CD4-positive, alpha-beta T cell treated with Interleukin-15 for 1 hour (primary cell): ENCODE results near the gene GAB2.
"Not testable (repeated sequence)": the region's sequence is repeated elsewhere in the genome, so short reads cannot be mapped to it uniquely, and the experiment has no call there.

Source experiments
- DNase-seq: peaks from one replicate; pipeline ENCODE4 v3.0.0-alpha.2; 2020

Gene GAB2

DNA sequence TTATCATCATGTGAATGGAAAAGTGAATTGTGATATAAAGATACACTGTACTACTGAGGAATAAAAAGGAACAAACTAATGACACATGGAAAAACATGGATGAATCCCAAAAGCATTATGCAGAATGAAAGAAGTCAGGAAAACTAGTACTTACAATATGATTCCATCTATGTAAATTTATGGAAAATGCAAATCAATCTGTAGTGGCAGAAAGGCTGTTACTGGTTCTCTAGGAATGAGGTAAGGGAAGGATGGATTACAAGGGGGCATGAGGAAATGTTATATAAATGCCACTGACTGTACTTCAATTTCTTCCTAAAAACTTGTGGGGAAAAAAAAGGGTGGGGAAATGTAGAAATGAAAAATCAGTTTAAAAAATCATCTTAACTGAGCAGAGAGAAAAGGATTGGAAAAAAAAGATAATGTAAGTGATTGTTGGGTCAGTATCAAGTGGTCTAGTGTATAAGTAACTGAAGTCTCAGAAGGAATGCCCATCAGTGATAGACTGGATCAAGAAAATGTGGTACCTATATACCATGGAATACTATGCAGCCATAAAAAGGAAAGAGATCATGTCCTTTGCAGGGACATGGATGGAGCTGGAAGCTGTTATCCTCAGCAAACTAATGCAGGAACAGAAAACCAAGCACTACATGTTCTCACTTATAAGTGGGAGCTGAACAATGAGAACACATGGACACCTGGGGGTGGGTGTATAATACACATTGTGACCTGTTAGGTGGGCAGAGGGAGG is 180.2 kb downstream of the GAB2 start:
- no peak for DNase-seq

DNA sequence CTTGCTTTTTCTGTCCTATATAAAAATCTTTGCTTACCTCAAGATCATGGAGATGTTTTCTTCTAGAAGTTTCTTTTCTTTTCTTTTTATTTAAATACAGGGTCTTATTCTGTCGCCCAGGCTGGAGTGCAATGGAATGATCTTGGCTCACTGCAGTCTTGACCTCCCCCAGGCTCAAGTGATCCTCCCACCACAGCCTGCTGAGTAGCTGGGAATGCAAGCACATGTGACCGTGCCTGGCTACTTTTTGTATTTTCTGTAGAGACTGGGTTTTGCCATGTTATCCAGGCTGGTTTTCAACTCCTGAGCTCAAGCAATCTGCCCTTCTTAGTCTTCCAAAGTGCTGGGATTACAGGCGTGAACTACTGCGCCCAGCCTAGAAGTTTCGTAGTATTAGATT is 183.6 kb downstream of the GAB2 start:
- DNase-seq: no peak

DNA sequence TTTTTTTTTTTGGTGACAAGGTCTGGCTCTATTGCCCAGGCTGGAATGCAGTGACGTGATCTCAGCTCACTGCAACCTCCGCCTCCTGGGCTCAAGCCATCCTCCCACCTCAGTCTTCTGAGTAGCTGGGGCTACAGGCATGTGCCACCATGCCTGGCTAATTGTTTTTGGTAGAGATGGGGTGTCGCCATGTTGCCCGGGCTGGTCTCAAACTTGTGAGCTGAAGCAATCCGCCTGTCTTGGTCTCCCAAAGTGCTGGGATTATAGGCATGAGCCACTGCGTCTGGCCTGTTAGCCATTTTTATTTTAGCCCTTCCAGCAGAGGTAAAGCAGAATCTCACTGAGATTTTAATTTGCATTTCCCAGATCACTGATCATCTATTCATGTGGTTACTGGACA is 184.6 kb downstream of the GAB2 start:
- DNase-seq: not testable (repeated sequence)

DNA sequence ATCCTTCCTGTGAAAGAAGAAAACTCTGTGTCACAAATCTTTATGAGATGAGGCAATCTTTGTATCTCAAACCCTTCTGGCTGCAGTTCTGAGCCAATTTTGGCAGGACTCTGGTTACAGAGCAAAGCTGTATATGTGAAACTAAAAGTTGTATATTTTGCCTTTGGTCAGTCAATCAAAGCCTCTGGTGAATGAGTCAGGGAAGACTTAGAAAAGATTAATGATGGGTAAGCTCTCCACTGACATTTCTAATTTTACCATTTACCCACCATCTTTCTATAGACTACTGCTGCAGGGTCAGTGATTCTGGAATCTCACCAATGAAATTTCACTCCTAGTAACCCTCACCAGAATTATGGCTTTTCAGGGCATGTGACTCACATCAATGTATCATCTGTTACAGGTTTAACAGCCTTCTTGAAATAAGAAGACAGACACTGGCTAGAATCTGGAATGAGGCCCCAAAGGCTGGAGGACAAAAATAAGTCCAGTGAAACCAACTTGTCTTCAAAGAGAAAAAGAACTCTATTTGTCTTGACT is 185.6 kb downstream of the GAB2 start:
- no peak for DNase-seq

DNA sequence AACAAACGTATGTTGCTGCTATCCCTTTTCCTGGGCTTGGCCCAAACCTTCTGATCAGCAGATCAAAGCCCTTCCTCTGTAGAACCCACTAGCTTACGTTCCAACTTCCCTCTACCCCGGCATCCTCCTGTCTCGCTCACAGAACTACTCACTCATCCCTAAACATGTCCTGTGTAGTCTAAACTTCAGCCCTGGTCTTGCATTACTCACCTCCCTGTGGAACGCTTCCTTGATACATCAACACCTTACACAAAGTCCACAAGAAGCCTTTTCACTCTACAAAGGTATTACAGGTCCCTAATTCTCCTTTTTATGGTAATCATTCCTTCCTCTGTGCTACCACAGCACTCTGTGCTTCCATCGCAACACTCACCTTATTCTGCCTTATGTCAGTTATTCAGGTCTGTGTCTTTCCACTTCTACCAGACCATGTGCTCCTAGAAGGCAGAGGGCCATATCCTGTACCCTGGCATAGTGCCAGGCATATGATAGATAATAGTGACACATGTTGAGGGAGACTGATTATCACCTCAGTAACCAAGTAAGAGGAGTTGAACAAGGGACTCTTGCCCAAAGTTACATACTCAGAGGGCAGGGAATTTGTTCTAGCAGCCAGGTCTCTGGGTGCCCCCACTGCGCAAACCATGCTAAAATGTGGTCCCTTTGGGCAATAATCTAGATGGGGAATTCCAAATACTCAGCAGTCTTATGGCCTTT is 187.3 kb downstream of the GAB2 start:
- DNase-seq: no peak

DNA sequence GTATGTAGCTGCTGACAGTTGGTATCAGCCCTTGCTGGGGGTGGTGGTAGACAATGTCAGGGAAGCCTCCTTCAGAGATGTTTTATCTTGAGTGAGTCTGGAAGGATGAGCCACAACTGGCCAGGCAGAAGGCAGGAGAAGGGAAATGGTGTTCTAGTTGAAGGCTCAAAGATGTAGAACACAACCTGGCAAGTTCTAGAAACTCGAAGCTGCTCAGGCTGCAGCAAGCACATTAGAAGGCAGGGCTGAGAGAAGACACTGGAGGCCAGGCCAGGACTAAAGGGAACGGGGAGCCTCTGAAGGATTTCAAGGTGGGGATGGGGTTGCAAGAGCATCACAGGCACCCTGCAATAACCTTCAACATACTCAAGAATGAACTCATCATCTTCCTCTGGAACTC is 188.5 kb downstream of the GAB2 start:
- DNase-seq: no peak

DNA sequence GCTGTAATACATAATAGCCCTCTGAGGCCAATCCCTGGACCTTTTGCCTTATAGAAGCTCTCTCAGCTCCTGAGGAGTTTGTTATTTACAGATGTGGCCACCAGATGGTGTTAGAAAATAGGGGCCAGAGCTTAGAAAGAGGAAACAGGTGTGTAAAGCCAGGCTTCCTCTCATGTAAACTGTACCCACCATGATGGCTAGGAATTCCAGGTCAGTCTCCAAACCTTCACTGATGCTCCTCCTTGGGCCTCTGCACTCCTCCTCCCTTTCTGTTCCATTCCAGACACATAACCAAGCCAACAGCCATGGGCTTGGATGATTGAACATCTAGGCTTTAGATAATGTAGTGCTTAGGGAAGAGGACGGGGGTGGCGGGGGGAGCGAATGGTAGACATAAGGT is 189.2 kb downstream of the GAB2 start:
- no peak for DNase-seq

DNA sequence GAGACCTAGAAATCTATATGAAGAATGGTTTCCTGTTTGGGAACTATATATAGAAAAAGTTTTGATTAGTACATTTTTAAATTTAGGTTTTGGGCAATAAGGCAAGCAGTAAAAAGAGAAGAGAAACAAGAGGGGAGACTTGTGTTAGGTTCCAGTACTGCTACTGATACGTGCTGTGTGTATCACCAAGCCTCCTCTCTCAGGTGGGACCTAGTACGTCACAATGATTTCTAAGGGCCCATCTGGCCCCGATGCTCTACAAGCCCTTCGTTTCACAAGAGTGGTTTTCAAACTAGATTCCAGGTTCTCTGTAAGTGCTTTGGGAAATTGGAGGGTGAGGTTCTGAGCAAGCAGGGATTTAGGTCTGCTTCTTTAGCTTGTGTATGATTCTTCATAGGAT is 189.7 kb downstream of the GAB2 start:
- DNase-seq: no peak

DNA sequence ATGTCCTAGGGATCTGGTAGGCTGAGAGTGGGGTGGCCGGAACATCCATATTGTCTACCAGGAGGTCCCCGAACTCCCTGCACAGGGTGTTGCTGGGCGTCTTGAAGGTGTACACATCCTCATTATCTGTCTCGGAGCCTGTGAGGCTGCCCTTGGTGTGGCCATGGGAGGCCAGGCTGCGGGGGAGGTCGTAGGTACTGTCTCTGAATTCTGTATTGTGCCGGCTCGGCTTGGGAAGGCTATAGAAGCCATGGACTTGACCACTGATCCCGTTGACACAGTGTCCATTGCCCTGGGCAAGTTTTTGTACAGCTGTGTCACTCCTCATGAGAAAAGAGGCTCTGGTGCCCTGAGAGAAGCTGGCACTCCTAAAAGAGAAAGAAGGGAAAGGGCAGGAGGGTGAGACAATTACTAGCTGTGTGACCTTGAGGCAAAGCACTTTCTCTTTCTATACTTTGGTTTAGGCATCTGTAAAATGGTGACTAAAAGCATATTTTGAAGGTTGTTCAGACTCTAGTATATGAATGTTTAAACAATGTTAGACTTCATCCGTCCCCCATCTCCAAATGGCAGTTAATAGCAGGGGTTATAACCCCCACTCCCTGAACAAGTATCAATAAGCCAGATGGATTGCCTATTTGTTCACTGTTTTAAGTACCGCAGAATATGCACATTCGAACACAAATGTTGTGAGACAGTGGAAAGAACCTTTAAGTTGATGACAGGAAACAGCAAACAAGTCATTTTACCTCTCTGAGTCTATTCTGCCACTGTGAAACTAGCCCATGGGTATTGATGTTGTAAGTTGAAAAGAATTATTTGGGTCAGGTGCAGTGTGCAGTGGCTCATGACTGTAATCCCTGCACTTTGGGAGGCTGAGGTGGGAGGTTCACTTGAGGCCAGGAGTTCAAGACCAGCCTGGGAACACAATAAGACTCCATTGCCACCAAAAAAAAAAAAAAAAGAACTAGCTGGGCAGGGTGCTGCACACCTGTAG is 190.6 kb downstream of the GAB2 start:
- no peak for DNase-seq

DNA sequence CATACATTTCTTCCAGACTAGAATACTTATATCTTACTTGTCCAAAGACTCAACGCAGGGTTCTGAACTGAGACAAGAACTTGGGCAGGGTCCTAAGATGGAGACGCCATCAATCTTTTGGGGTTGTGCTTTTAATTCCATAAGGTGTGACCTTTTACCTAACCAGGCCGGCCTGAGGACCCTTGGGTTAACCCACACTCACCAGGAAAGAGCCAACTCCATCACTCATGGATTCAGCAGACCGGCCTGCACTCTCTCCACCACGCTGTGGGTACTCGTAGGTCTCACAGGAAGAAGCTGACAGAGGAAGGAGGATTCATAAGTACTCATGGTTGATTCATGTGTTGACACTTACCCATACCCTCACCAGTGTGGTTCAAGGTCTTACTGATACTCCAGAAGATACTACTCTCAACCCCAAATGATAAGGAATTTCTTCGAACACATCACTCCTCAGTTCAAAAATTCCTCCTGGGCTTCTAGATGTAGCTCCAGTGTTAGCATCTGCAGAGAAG is 192.7 kb downstream of the GAB2 start:
- DNase-seq: no peak

DNA sequence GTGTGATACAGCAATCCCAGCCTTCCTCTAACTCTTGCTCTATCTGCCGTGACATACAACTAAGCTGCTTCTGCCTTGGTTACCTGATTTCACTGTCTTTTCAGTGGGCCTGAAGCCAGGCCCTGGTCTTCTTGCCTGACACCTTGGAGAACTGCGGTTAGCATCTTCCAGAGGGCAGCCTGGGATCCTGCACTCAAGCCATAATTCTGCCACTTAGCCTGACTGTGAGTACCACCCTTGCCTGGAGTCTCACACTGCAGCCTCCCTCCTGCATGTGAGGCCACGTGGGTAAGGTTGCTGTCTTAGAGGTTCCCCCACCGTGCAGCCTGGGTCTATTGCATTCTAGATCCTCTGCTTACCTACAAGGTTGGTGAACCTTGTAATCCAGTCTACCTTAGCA is 193.1 kb downstream of the GAB2 start:
- no peak for DNase-seq

DNA sequence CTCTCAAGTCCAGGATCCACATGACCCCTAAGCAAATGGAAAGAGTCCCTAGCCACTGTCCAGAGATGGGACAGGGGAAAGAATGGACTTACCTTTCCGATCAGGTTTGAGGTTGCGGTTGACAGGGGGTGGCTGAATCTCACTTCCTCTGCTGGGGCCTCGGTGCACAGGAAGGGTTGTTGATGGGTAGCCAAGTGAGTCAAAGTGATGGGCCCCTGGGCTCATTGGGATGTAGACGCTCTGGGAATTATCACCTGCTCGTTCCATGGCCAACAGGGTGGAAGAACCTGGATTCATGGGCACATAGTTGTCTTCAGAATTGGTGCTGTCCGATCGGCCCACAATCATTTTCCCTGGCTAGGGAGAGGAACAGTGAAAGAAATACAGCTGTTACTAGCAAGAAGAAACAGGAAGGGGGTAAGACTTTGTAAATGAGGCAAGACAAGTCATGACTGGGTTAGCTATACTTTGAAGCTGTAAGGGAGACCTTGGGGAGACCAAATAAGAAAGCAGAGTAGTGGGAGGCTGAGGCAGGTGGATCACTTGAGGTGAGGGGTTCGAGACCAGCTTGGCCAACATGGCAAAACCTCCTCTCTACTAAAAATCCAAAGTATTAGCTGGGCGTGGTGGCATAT is 194.2 kb downstream of the GAB2 start:
- no peak for DNase-seq

DNA sequence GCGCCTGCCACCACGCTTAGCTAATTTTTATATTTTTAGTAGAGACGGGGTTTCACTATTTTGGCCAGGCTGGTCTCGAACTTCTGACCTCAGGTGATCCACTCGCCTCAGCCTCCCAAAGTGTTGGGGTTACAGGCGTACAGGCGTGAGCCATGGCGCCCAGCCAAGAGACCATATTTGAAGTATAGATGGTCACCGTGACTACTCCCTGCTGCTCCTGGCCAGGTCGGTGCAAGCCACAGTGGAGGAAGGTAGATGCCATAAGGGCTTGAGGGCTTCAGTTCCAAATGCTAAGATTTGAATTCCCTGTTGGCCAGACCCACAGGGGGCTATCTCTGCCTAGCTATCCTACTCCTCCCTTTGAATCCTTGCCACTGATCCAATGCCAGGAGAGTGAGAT is 194.9 kb downstream of the GAB2 start:
- not testable (repeated sequence) for DNase-seq

DNA sequence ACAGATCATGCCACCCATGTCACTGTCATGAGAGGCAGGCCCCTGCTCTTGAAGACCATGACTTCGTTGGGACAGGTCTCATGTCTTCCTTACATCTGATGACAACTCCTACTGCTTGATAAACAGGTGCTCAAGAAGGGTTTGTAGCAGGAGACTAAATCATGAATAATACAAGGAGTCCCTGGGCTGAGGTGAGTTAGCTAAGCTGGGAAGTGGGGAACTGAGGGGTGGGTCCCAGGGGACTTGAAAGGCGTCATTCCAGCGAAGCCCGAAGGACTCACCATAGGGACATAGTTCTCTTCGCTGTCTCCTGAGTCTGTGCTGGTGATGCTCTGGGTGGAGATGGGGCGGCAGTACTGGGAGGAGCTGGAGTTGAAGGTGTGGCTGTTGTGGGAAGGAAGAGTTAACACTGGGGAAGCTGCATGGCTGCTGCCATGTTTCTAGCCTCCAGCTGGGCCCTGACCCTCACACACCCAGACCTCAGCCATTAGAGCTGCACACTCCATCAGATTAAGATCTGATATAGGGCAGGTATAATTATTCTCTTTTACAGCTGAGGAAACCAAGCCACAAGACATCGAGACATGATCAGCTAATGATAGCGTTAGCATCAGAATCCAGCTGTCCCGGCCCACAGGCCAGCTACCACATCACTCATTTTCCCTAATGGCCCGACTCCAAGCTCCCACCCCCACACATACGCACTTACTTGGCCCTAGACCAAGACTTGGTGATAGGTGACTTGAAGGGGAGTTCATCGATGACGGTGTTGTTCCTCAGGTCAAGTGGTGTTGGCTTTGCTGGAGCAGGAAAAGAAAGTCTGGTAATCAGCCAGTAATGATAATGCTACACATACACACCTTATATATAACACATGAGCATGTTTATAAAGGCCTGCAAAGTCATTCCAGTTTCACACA is 196.0 kb downstream of the GAB2 start:
- DNase-seq: no peak

DNA sequence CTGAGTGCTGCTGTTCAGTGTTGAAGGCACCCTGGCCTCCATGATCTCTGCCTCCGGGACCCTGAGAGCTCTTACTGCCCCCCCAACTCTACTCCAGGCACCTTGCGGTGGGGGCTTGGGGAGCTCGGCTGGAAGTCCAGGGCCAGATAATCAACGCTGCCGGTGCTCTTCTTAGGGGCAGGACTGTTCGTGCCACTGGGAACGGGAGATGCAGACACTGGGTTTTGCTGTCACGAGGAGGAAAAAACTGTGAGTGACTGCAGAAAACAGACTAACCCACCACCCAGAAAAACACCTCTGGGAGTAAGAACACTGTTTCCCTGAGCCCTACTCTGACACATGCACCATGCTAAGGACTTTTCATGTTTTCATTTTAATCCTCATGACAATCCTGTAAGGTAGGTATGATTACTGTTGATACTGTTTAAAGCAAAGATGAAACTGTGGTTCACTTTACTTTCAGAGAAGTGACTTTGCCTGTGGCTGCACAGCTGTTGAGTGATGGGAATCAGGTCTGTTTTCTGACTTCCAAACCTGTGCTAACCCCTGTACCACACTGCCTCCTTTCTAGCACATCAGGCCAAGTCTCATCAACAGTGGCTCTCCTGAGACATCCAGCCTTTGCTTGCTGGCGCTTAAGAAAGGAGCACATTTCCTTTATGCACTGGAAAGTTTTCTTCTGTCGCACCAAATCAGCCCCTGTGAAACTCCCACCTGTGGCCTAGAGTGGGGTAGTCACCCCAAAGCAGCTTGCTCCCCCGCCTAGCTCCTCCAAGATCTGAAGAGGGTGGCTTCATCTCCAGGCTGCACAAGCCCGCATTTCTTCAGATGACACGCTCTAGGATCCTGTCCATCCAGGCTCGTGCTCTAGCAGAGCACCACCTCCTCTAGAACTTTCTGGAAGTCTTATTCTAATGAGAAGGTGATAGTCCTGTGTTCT is 197.1 kb downstream of the GAB2 start:
- no peak for DNase-seq

DNA sequence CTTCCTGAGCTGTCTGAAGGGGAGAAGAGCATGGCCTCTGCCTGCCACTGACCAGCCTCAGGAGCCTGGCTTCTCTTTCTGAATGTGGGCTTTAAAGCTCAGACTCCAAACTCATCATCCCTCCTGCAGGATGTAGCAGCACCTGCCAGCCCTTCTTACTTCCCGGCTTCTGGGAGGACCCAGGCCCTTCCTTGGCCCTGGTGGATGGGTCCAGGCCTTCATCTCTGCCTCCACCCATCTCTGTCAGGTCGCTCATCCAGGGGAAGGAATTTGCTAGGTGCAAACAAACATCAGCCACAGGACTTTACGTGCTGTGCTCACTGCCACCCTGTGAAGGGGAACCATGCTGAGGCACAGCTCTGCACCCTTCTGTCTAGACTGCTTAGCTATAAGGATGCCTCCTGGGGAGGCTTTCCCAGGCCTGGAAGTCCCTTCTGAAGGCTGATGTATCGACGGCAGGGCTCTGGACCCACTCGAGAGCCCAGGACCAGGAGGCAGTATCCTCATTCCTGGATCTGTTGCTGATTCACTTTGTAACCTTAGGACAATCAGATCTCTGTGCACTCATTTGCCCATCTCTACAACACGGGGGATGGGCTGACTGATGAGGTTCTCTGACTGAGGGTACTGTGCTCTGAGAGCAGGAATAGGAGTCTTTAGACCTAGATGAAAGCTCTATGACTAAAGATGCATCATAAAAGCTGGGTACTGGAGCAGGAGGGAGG is 198.0 kb downstream of the GAB2 start:
- no peak for DNase-seq

DNA sequence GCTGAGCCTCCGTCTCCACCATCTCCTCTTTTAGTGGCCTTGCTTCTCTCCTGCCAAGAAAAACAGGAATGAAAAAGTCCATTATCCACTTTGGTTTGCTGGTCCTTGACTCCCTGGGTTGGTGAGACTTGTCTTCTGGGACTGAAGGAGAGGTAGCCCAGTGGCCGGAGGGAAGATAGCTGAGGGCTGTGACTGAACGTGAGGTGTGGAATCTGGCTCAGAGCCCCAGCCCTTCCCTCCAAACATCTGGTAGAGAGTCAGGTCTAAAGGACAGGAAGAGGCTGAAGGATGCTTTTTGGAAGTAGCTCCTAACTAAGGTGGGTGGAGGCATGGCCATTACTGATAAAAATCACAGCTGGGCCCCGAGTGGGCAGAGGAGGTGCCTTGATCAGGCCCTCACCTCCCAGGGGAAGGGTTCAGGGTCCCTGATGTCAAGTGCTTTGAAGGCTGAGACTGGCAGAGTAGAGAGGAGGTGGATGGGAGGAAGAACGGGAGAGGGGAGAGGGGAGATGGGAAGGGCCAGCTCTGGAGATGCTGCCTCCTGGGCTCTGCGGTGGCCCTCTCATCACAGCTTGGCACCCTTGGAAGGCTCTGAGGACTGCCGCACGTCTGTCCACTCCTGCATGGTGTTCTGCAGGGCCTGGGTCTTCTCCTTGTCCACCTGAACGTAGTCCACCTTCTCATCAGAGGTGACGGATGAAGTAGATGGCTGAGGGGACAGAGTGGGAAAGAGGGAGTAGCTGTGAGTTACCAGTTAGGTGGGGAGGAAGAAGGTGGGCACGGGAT is 198.7 kb downstream of the GAB2 start:
- no peak for DNase-seq
